Mesodermal cell (in vitro differentiated cells): ENCODE measurements around the gene PCDH15. TPM values are rescaled to one million over a fixed set of nuclear protein-coding genes. Genes with fewer than 3 reads are reported as not detected.

Experiments
- H3K27ac ChIP-seq: 2 replicates; pipeline ENCODE4 v1.7.0; 2013; ENCODE audit warnings: mild to moderate bottlenecking, low read depth, low read length, moderate library complexity; ENCODE audit not compliant: severe bottlenecking
- H3K36me3 ChIP-seq: 2 replicates; pipeline ENCODE4 v1.7.1; 2013; ENCODE audit warnings: mild to moderate bottlenecking, low read length, moderate library complexity; ENCODE audit not compliant: control insufficient read depth, insufficient read depth
- H3K4me1 ChIP-seq: one replicate; pipeline ENCODE4 v1.7.1; 2013; ENCODE audit warnings: mild to moderate bottlenecking, low read length; ENCODE audit not compliant: insufficient read depth, control insufficient read depth, poor library complexity, severe bottlenecking
- H3K4me3 ChIP-seq: 2 replicates; pipeline ENCODE4 v1.7.0; 2013; ENCODE audit warnings: low read length, control low read depth, mild to moderate bottlenecking; ENCODE audit not compliant: insufficient read depth, poor library complexity, severe bottlenecking; ENCODE audit errors: extremely low read depth
- H3K9me3 ChIP-seq: 2 replicates; pipeline ENCODE4 v1.7.1; 2013; ENCODE audit warnings: mild to moderate bottlenecking, low read length, moderate library complexity; ENCODE audit not compliant: control insufficient read depth
- WGBS, 2 experiments: methylation state at CpG; one replicate each; pipeline ENCODE4 v1.1.5; 2013; ENCODE audit warnings: missing lambda C conversion rate in 2 of 2; ENCODE audit not compliant: insufficient coverage in 2 of 2; 5-methylcytosine and 5-hydroxymethylcytosine counted together
- polyA plus RNA-seq, 2 experiments: library from polyadenylated mRNA; stranded (reverse); fragments of 50-300 nt; gene quantifications; one replicate each; pipeline ENCODE4 v1.2.3, GENCODE V29; 2013

Gene PCDH15
- 0.55 TPM for polyA plus RNA-seq (2013, experiment 1 of 2)
- 0.46 TPM for polyA plus RNA-seq (2013, experiment 2 of 2)

DNA sequence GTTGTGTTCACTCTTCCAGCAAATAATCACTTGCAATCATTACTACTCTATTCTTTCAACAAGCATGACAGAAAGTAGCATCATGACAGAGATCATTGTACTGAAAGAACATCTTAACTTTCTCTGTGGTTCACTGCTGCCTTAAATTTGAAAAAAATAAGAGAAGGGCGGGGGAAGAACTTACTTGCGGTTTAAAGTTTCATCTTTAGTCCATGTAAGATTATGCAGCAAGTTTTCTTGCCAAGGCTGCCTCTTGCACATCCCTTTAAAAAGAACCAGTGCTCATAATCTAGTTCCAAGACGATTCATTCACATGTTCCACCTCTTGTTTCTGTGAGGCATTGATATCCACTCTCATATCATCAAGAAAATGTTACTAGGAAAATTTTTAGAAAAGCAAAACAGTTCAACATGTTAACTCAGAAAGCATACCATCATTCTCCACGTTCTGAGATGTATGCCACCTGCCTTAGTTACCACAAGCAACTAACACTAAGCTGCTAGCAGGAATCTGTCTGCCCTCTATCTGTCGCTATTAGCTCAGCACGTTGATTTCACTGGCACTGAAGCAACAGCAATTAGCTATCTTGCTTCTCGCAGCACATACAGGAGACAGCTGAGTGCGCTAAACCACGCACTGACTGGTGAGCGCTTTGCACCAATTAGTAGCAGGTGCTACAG lies at the start of gene PCDH15:
Gene PCDH15, minus strand, starts transcription at position 491 of the 681 bp plus-strand sequence. CDS start 136,969 bp downstream, outside the sequence.
- no peaks in the 10 kb centered on the region for H3K9me3 ChIP-seq
- no peak within 1 kb of the TSS for H3K27ac ChIP-seq
- no peaks in the 10 kb centered on the region for H3K4me1 ChIP-seq
- WGBS, 2 experiments = 20 to 45% methylated on average over 7 to 10 of the region's 10 CpGs
- H3K4me3 ChIP-seq = no peak within 1 kb of the TSS
- H3K36me3 ChIP-seq = no peaks in the 10 kb centered on the region

DNA sequence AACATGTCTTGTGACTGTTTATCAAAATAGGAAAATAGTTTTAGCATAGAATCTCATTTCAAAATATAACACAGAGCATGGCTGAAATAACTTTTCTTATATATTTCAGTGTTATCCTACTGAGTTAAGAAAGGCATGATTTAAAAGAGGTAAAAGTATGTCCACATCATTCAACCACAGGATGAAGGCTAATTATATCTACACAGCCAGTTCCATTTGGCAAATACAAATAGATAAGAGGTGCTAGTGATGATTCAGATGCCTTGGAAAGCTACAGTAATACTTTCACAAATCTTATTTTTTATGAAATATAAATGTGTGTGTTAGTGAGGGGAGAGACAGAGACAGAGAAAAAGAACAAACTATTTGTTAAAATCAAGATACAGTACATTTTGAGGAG lies 42.9 kb upstream of the PCDH15 start:
- Histone ChIP-seq H3K27ac (no peak overlapping the region), H3K4me3 (no peak overlapping the region), H3K9me3 (no peaks in the 10 kb centered on the region), H3K4me1 (no peaks in the 10 kb centered on the region), H3K36me3 (no peaks in the 10 kb centered on the region)

DNA sequence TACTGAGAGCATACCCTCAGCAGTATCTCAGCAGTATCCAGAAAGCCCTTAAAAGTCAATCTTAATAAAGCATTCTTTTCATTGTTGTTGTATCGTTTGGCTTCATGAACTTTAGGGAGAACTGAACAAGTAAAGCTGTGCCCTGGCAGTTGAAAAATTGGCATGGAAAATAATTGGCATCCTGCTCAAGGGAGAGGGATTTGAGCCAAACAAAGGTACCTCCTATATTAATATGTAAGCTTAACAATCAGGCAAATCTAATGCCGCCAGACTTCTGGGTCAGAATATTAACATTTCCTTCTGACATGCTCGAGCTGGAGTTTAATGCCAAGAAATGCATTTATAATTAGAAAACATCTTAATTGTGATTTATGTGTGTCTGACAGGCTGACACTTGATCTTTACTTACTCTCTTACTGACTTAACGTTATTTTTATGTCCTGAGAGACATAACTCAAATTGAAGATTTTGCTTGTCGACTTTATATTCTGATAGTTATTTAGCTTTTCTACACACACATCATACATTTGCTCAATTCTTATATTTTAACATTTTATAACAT lies 42.1 kb upstream of the PCDH15 start:
- H3K4me1 ChIP-seq = no peaks in the 10 kb centered on the region
- H3K9me3 ChIP-seq = no peaks in the 10 kb centered on the region
- no CpG with 5 or more reads among the region's 5 CpGs for WGBS, 2 experiments
- no peaks in the 10 kb centered on the region for H3K36me3 ChIP-seq
- no peak overlapping the region for H3K27ac ChIP-seq
- no peak overlapping the region for H3K4me3 ChIP-seq

DNA sequence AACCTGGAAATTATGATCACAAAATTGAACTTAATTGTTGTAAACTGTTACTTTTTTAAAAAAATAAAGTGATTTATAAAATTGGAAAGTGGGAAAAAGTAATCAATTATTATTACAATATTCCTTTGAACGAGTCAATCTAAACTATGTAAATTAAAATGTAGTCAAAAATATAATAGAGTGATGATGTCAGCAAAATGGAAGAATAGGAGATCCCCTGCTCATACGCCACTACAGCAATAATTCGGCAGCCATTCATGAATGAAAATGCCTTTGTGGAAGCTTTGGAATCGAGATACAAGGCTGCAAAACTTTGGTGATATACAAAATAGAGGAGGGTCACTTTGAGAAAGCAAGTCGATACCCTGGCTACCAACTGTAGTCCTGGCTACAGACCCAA lies 36.4 kb upstream of the PCDH15 start:
- Histone ChIP-seq H3K9me3 (no peaks in the 10 kb centered on the region), H3K4me1 (no peaks in the 10 kb centered on the region), H3K4me3 (no peak overlapping the region), H3K36me3 (no peaks in the 10 kb centered on the region), H3K27ac (no peak overlapping the region)
- 87 to 100% methylated on average over 1 to 3 of the region's 5 CpGs for WGBS, 2 experiments

DNA sequence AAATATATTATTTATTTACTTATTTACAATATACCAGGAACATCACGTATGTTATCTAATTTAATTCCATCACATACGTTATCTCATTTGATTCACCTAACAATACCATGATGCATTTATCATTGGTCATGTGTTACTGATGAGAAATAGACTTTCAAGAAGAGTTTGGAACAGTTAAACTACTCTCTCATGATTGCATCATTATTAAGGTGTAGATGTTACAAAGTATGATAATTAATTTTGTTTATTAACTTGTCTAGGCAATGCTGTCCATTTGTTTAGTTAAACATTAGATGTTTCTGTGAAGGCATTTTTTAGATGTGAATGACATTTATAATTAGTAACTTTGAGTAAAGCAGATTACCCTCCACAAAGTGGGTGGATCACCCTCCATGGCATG lies 32.0 kb upstream of the PCDH15 start:
- no CpG with 5 or more reads among the region's 2 CpGs for WGBS, 2 experiments
- Histone ChIP-seq H3K9me3 (no peaks in the 10 kb centered on the region), H3K36me3 (no peaks in the 10 kb centered on the region), H3K4me3 (no peak overlapping the region), H3K4me1 (no peaks in the 10 kb centered on the region), H3K27ac (no peak overlapping the region)

DNA sequence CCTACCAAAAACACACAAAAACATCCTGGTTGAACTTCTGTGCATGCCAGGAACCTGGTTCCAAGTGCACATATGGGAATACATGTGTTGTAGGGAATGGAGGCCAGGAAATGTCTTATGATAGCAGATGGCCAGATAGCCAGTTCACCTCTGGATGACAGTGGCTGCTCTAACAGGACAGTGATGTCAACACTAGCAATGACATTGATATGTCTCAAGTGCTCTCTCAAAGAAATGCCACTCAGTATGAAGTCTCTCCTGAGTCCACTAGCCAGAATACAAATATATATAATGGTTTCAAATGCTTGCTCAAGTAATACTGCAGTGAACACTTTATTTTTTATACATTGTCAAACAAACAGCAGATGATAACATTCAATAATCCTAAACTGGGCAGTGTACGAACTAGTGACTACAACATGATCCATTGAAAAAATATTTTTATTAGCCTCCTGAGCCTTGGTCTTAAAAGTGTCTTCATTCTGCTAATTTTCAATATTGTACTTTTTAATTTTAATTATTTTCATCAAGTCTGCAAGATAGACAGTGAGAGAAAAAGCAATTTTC lies 26.0 kb upstream of the PCDH15 start:
- no peaks in the 10 kb centered on the region for H3K4me1 ChIP-seq
- no peak overlapping the region for H3K4me3 ChIP-seq
- H3K27ac ChIP-seq = no peak overlapping the region
- no peaks in the 10 kb centered on the region for H3K36me3 ChIP-seq
- no peaks in the 10 kb centered on the region for H3K9me3 ChIP-seq
- WGBS, 2 experiments = no CpG with 5 or more reads among the region's 1 CpG

DNA sequence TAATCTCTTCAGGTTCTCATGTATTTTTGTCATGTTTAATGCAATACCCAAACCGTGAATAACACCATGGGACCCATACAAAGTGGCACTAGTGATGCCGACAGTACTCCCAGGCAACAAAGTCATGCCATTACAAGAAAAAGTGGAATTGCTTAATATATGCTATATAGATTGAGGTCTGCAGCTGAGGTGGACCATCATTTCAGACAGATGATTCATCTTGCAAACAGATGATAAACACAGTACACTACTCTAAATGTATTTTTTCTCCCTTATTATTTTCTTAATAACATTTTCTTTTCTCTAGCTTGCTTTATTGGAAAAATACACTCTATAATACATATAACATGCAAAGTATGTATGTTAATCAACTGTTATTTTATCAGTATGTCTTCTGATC lies 14.6 kb upstream of the PCDH15 start:
- no peaks in the 10 kb centered on the region for H3K4me1 ChIP-seq
- H3K4me3 ChIP-seq = no peak overlapping the region
- H3K27ac ChIP-seq = no peak overlapping the region
- no peaks in the 10 kb centered on the region for H3K9me3 ChIP-seq
- H3K36me3 ChIP-seq = no peaks in the 10 kb centered on the region
- WGBS, 2 experiments = no CpG with 5 or more reads among the region's 2 CpGs

DNA sequence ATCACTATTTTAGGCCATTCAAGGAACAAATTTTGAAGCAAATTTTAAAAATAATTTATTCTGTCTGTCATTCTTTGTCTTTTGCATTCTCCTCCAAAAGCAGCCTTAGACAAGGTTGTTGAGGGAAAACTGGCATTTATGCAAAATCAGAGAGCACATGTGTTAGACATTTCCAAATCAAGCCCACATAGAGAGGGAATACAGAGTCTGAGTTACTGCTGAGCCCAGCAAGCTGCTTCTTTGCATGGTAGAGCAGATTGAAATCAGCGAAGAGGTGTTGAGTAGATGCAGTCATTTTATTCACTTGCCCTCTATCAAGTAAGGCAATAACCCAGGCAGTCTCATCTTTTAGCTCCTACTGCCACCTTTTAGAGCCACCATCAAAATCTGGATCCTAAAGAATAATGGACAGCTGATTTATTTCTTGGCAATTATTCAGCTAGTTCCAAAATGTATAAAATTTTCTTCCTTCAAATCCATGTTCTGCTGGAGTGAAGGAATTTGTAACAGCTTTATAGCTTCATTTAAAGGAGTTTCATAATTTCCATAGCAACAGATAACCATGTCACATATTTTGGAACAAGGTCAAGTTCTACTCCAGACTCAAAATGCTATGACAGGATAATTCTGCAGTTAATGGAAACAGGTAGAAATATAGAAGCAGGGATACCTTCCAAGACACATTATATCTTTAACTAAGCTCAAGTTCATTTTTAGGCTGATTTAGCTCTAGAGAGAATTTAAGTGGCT lies 7.3 kb upstream of the PCDH15 start:
- H3K4me1 ChIP-seq = no peaks in the 10 kb centered on the region
- H3K4me3 ChIP-seq = no peak overlapping the region
- H3K36me3 ChIP-seq = no peaks in the 10 kb centered on the region
- 100% methylated on average over 1 of the region's 1 CpG; no CpG with 5 or more reads in 1 of the 2 experiments for WGBS, 2 experiments
- H3K9me3 ChIP-seq = no peaks in the 10 kb centered on the region
- no peak overlapping the region for H3K27ac ChIP-seq

DNA sequence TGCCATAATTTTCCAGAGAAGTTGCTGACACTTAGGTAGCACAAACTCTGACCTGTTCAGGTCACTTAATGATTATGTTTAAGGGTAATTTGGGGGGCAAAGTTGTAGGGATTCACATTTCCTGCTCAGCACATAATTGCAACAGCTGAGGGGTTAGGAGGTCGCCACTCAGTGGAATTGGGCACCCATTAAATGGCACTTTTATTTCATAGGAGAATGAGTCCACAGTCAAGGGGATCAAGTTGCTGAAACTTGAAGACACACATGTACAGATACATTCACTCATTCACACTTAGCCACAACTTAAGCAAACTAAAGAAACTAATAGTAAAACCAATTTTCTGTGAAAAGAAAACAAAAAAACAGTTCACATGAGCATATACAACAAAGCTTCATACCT lies 1.5 kb downstream of the PCDH15 start:
- no CpG with 5 or more reads among the region's 1 CpG for WGBS, 2 experiments
- Histone ChIP-seq H3K36me3 (no peaks in the 10 kb centered on the region), H3K4me3 (no peak overlapping the region), H3K27ac (no peak overlapping the region), H3K9me3 (no peaks in the 10 kb centered on the region), H3K4me1 (no peaks in the 10 kb centered on the region)

DNA sequence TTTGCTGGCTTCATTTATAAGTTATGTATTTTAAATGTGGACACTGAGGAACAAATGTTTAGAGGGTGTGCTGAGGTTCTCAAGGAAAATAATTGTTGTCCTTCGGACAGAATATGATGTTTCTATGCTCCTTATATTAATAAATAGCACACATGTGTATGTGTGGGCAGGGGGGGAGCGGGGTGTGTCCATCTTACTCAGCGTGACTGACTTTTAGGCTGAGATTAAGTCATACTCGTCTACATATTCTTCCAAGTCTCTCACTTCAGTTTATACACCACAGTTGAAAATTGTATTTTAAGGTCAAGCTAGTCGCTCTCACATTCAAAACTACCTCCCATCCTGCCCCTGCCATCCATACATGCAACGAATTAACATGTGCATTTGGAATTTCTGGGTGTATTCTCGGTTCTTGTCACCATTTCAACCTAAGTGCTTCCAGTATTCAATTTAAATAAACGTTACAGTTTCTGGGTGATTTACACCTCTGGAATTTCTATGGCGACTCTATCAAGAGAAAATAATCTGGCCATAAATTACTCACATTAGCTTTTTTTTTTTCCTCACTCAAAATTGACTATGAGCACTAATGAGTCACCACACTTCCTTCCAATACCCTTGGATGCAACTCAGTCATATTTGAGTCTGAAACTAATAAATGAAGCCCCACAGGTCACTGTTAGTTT lies 3.3 kb downstream of the PCDH15 start:
- H3K9me3 ChIP-seq = no peaks in the 10 kb centered on the region
- H3K27ac ChIP-seq = no peak overlapping the region
- H3K36me3 ChIP-seq = no peaks in the 10 kb centered on the region
- H3K4me1 ChIP-seq = no peaks in the 10 kb centered on the region
- WGBS, 2 experiments = 75 to 84% methylated on average over 2 to 5 of the region's 9 CpGs
- H3K4me3 ChIP-seq = no peak overlapping the region
